Osteocyte (in vitro differentiated cells): Measurements from ENCODE around the gene TNFRSF8. TPM values are rescaled to one million over a fixed set of nuclear protein-coding genes. Genes with fewer than 3 reads are reported as not detected.

Source experiments
- DNase-seq: peaks from one replicate; pipeline ENCODE4 v3.0.0; 2021; ENCODE audit warnings: mixed read lengths; ENCODE audit not compliant: unreplicated experiment; ENCODE audit errors: extremely low spot score
- H3K27ac Mint-ChIP-seq: one replicate; pipeline ENCODE4 v1.8.0; 2021; ENCODE audit warnings: mild to moderate bottlenecking, mixed read lengths; ENCODE audit not compliant: unreplicated experiment
- H3K27me3 Mint-ChIP-seq: one replicate; pipeline ENCODE4 v1.8.0; 2021; ENCODE audit warnings: mixed read lengths; ENCODE audit not compliant: unreplicated experiment
- H3K36me3 Mint-ChIP-seq: one replicate; pipeline ENCODE4 v1.8.0; 2021; ENCODE audit warnings: mixed read lengths; ENCODE audit not compliant: unreplicated experiment
- H3K4me1 Mint-ChIP-seq: one replicate; pipeline ENCODE4 v1.8.0; 2021; ENCODE audit warnings: mixed read lengths; ENCODE audit not compliant: unreplicated experiment
- H3K4me3 Mint-ChIP-seq: one replicate; pipeline ENCODE4 v1.8.0; 2021; ENCODE audit warnings: mild to moderate bottlenecking, moderate library complexity, mixed read lengths; ENCODE audit not compliant: unreplicated experiment
- H3K9me3 Mint-ChIP-seq: one replicate; pipeline ENCODE4 v1.8.0; 2021; ENCODE audit warnings: mixed read lengths; ENCODE audit not compliant: unreplicated experiment
- CTCF ChIP-seq: fragments of 200-600 bp; sonication (generic); IDR thresholded peaks from 2 replicates; pipeline ENCODE4 v1.5.0; 2021; ENCODE audit warnings: antibody characterized with exemption, mild to moderate bottlenecking, moderate library complexity
- total RNA-seq: library from RNA; stranded (reverse); gene quantifications from 2 replicates; pipeline ENCODE4 v1.2.1, GENCODE V29; 2021

The TNFRSF8 gene
- total RNA-seq, 1 donor from 2014 or later: not detected

GRCh38 chr1:12138196-12139168, 75.4 kb downstream of the TNFRSF8 start:
- no peak for DNase-seq
- H3K36me3 Mint-ChIP-seq: no peaks in the 10 kb centered on the region
- no peak overlapping the region for H3K27ac Mint-ChIP-seq
- no peak for TF ChIP-seq CTCF
- H3K4me1 Mint-ChIP-seq: peaks cover 41% of the 10 kb centered on the region
- H3K4me3 Mint-ChIP-seq: no peak overlapping the region
- H3K27me3 Mint-ChIP-seq: no peaks in the 10 kb centered on the region
- H3K9me3 Mint-ChIP-seq: no peaks in the 10 kb centered on the region

- H3K27me3 Mint-ChIP-seq: no peaks in the 10 kb centered on the region
- H3K36me3 Mint-ChIP-seq: no peaks in the 10 kb centered on the region
- DNase-seq: no peak
- H3K4me3 Mint-ChIP-seq: no peak overlapping the region
- peaks cover 39% of the 10 kb centered on the region for H3K4me1 Mint-ChIP-seq
- H3K27ac Mint-ChIP-seq: no peak overlapping the region
- no peak for TF ChIP-seq CTCF
- no peaks in the 10 kb centered on the region for H3K9me3 Mint-ChIP-seq
These were observed 76.9 kb downstream of the TNFRSF8 start for GRCh38 chr1:12140016-12140415.

- Mint-ChIP-seq H3K27ac (no peak overlapping the region), H3K36me3 (no peaks in the 10 kb centered on the region), H3K9me3 (no peaks in the 10 kb centered on the region), H3K4me3 (no peak overlapping the region), H3K4me1 (peaks cover 37% of the 10 kb centered on the region), H3K27me3 (no peaks in the 10 kb centered on the region)
- TF ChIP-seq CTCF: no peak
- DNase-seq: no peak
These were observed 77.5 kb downstream of the TNFRSF8 start for GRCh38 chr1:12140515-12141162.

GRCh38 chr1:12141163-12141850, 78.2 kb downstream of the TNFRSF8 start:
- Mint-ChIP-seq H3K27me3 (no peaks in the 10 kb centered on the region), H3K9me3 (no peaks in the 10 kb centered on the region), H3K4me3 (no peak overlapping the region), H3K27ac (no peak overlapping the region), H3K4me1 (peaks cover 32% of the 10 kb centered on the region), H3K36me3 (no peaks in the 10 kb centered on the region)
- no peak for TF ChIP-seq CTCF
- no peak for DNase-seq
